Esophagus muscularis mucosa (tissue), 3 donors: Measurements from ENCODE around the gene ADD3.
"Not testable (repeated sequence)": the region's sequence is repeated elsewhere in the genome, so short reads cannot be mapped to it uniquely, and the experiment has no call there.

Experiments used
- POLR2AphosphoS5 ChIP-seq, 2 donors: sonication (generic); formaldehyde crosslinking; IDR thresholded peaks; one replicate each; pipeline ENCODE4 v1.6.1; 2017; ENCODE audit warnings: antibody characterized with exemption in 2 of 2
- TF ChIP-seq, protein P1 (sequence below), 3 experiments: fragments of 200-600 bp in 2 of 3; fragments of 450-650 bp in 1 of 3; sonication (generic) in 2 of 3; IDR thresholded peaks; one replicate each; pipeline ENCODE4 v1.5.1; 2017 to 2019; ENCODE audit warnings: antibody characterized with exemption in 3 of 3, mild to moderate bottlenecking in 2 of 3, moderate library complexity in 1 of 3

- TF ChIP-seq, protein P1, sequence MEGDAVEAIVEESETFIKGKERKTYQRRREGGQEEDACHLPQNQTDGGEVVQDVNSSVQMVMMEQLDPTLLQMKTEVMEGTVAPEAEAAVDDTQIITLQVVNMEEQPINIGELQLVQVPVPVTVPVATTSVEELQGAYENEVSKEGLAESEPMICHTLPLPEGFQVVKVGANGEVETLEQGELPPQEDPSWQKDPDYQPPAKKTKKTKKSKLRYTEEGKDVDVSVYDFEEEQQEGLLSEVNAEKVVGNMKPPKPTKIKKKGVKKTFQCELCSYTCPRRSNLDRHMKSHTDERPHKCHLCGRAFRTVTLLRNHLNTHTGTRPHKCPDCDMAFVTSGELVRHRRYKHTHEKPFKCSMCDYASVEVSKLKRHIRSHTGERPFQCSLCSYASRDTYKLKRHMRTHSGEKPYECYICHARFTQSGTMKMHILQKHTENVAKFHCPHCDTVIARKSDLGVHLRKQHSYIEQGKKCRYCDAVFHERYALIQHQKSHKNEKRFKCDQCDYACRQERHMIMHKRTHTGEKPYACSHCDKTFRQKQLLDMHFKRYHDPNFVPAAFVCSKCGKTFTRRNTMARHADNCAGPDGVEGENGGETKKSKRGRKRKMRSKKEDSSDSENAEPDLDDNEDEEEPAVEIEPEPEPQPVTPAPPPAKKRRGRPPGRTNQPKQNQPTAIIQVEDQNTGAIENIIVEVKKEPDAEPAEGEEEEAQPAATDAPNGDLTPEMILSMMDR (IDR thresholded peaks at IDR 0.05) = not testable (repeated sequence)
- not testable (repeated sequence) for TF ChIP-seq POLR2AphosphoS5 (IDR thresholded peaks at IDR 0.05)
Measured at GRCh38 chr10:110114668-110115067, 106.9 kb downstream of the ADD3 start.
